Testis (tissue), 3 donors: ENCODE data around the gene RNF217. TPM values are rescaled to one million over a fixed set of nuclear protein-coding genes. Genes with fewer than 3 reads are reported as not detected.
"Not testable (repeated sequence)": the region's sequence is repeated elsewhere in the genome, so short reads cannot be mapped to it uniquely, and the experiment has no call there.

Experiments
- DNase-seq: peaks from one replicate; pipeline ENCODE4 v3.0.0-alpha.2; 2019
- H3K27ac ChIP-seq, 2 donors: fragments of 200-600 bp; sonication (generic); one replicate each; pipeline ENCODE4 v1.5.1; 2019
- H3K27me3 ChIP-seq: fragments of 200-600 bp; sonication (generic); one replicate; pipeline ENCODE4 v1.5.1; 2019
- H3K36me3 ChIP-seq: fragments of 200-600 bp; sonication (generic); one replicate; pipeline ENCODE4 v1.5.1; 2017; ENCODE audit warnings: low read depth; ENCODE audit errors: missing control alignments
- H3K4me1 ChIP-seq: fragments of 200-600 bp; sonication (generic); one replicate; pipeline ENCODE4 v1.5.1; 2019
- H3K4me3 ChIP-seq, 2 donors: fragments of 200-600 bp; sonication (generic); one replicate each; pipeline ENCODE4 v1.5.1; 2017 to 2019
- H3K9me3 ChIP-seq: fragments of 200-600 bp; sonication (generic); one replicate; pipeline ENCODE4 v1.5.1; 2017
- POLR2A ChIP-seq: fragments of 450-650 bp; IDR thresholded peaks from one replicate; pipeline ENCODE4 v1.6.1; 2017; ENCODE audit warnings: antibody characterized with exemption, mild to moderate bottlenecking, moderate library complexity
- WGBS, 2 donors: methylation state at CpG; one replicate each; pipeline ENCODE4 v1.1.5; 2018; 5-methylcytosine and 5-hydroxymethylcytosine counted together
- intact Hi-C: fragments of 100-400 bp; cut with DNase I; formaldehyde crosslinking; loops from one replicate; pipeline ENCODE4 v1.15.1; 2023; ENCODE audit warnings: low total_unique reads
- polyA plus RNA-seq: library from polyadenylated mRNA; stranded (reverse); fragments of 350-450 nt; fragmentation: Illumina TruSeq; extraction: RNeasy Lipid Tissue Mini Kit (QIAGEN cat#74804); gene quantifications from one replicate; pipeline ENCODE4 v1.2.3, GENCODE V29; 2014; ENCODE audit warnings: low read depth, low replicate concordance; ENCODE audit not compliant: insufficient read depth
- total RNA-seq, 2 donors: library from RNA; depleted of rRNA; stranded (reverse); fragments of >200 nt; gene quantifications; one replicate each; pipeline ENCODE4 v1.2.3, GENCODE V29; 2016
- TF ChIP-seq, protein P1 (sequence below), 3 experiments: fragments of 450-650 bp in 2 of 3; fragments of 200-600 bp in 1 of 3; sonication (generic) in 1 of 3; IDR thresholded peaks; one replicate each; pipeline ENCODE4 v1.5.1; 2016 to 2019; ENCODE audit warnings: antibody characterized with exemption in 3 of 3, mild to moderate bottlenecking in 2 of 3, moderate library complexity in 1 of 3

RNF217 gene
- total and polyA plus RNA-seq, 3 donors from 2014 or later: 25.1 to 48.0 (median 33.3) TPM

- Histone ChIP-seq H3K27ac (peak overlapping the region; percentile 98), H3K4me1 (peaks cover 13% of the 10 kb centered on the region)
These were observed 2.5 kb downstream of the RNF217 start for GRCh38 chr6:124964764-124965105.

GRCh38 chr6:124965424-124965850 lies 3.2 kb downstream of the RNF217 start:
- DNase-seq, H3K27ac ChIP-seq, intact Hi-C loops, H3K36me3 ChIP-seq, H3K27me3 ChIP-seq, H3K9me3 ChIP-seq, H3K4me3 ChIP-seq: not testable (repeated sequence)
- H3K4me1 ChIP-seq: peaks cover 13% of the 10 kb centered on the region
- 84 to 89% methylated on average over 3 of the region's 3 CpGs for WGBS, 2 donors

More at GRCh38 chr6:124964764-124965105, 2.5 kb downstream of the RNF217 start:
- H3K9me3 ChIP-seq: no peaks in the 10 kb centered on the region
- WGBS, 2 donors: 26 to 30% methylated on average over 3 of the region's 3 CpGs
- DNase-seq: no peak
- no peaks in the 10 kb centered on the region for H3K36me3 ChIP-seq
- no peaks in the 10 kb centered on the region for H3K27me3 ChIP-seq
- peak overlapping the region; percentile 85 to 87 for H3K4me3 ChIP-seq
- TF ChIP-seq, protein P1, sequence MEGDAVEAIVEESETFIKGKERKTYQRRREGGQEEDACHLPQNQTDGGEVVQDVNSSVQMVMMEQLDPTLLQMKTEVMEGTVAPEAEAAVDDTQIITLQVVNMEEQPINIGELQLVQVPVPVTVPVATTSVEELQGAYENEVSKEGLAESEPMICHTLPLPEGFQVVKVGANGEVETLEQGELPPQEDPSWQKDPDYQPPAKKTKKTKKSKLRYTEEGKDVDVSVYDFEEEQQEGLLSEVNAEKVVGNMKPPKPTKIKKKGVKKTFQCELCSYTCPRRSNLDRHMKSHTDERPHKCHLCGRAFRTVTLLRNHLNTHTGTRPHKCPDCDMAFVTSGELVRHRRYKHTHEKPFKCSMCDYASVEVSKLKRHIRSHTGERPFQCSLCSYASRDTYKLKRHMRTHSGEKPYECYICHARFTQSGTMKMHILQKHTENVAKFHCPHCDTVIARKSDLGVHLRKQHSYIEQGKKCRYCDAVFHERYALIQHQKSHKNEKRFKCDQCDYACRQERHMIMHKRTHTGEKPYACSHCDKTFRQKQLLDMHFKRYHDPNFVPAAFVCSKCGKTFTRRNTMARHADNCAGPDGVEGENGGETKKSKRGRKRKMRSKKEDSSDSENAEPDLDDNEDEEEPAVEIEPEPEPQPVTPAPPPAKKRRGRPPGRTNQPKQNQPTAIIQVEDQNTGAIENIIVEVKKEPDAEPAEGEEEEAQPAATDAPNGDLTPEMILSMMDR (IDR thresholded peaks at IDR 0.05): no peak
- TF ChIP-seq POLR2A: no peak
- intact Hi-C loops: no loop called here

DNA sequence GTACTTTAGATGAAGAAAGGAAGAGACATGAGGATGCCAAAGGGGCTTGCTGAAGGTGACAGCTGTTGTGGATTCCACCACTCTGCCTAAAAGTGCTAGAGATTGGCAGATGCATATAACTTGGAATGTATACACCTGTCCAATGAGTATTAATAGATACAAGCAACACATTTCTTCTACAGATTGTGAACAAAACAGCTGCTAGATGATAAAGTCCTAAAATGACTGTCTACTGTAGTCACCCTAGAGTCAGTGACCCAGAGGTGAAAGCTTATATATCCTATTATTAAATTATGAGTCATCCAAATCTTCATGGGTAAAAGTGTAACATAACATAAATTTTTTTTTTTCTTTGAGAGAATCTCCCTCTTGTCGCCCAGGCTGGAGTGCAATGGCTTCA lies 5.2 kb downstream of the RNF217 start:
- Histone ChIP-seq H3K4me3 (no peak overlapping the region), H3K27ac (no peak overlapping the region), H3K9me3 (no peaks in the 10 kb centered on the region), H3K27me3 (no peaks in the 10 kb centered on the region), H3K36me3 (no peaks in the 10 kb centered on the region), H3K4me1 (peaks cover 13% of the 10 kb centered on the region)
- 96 to 100% methylated on average over 1 of the region's 1 CpG for WGBS, 2 donors
- no peak for DNase-seq
- TF ChIP-seq POLR2A: no peak
- TF ChIP-seq, protein P1 (IDR thresholded peaks at IDR 0.05): no peak
- intact Hi-C loops: no loop called here

DNA sequence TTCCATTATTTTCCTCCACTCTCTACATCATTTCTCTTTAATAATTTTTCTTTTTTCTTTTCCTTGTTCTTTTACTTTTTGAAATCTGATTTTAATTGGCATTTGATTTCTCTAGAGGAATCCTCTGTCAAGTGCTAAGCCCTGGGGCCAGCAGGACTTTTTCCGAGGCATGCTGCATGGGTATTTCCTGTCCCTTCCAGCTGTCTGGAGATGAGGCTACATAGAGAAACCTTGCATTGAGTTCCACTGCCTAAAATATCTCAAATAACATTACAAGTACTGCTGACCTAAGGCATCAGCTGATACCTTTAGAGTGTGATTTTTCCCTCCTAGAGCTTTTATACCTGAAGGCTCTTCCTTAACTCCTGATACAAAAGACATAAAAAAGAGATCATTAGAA lies 6.2 kb downstream of the RNF217 start:
- no peak for TF ChIP-seq POLR2A
- TF ChIP-seq, protein P1 (IDR thresholded peaks at IDR 0.05): no peak
- H3K36me3 ChIP-seq: no peaks in the 10 kb centered on the region
- intact Hi-C loops: no loop called here
- H3K4me1 ChIP-seq: peaks cover 13% of the 10 kb centered on the region
- H3K27ac ChIP-seq: no peak overlapping the region
- no peak for DNase-seq
- WGBS, 2 donors: 62 to 82% methylated on average over 1 of the region's 1 CpG
- no peaks in the 10 kb centered on the region for H3K9me3 ChIP-seq
- H3K27me3 ChIP-seq: no peaks in the 10 kb centered on the region
- H3K4me3 ChIP-seq: no peak overlapping the region

DNA sequence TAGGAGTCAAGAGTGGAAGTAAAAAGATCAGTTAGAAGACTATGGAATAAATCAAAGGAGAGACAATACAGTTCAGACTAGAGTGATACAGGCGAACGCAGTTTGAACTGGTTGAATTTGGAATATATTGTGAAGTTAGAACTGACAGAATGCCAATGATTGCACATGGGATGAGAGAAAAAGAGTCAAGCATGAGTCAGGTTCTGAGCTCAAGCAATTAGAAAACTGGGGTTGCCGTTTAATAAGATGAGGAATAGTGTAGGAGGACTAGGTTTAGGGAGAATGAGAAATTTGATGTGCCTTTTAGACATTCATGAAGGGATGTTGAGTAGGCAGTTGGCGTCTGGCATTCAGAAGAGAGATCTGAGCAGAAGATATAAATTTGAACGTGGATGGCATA lies 8.0 kb downstream of the RNF217 start:
- no peak for DNase-seq
- TF ChIP-seq POLR2A: no peak
- TF ChIP-seq, protein P1 (IDR thresholded peaks at IDR 0.05): no peak
- H3K27ac ChIP-seq: no peak overlapping the region
- H3K27me3 ChIP-seq: no peaks in the 10 kb centered on the region
- peaks cover 8% of the 10 kb centered on the region for H3K4me1 ChIP-seq
- intact Hi-C loops: no loop called here
- H3K4me3 ChIP-seq: no peak overlapping the region
- WGBS, 2 donors: 87 to 92% methylated on average over 5 of the region's 5 CpGs
- no peaks in the 10 kb centered on the region for H3K36me3 ChIP-seq
- H3K9me3 ChIP-seq: no peaks in the 10 kb centered on the region
